Hematopoietic multipotent progenitor cell treated with erythropoietin and hydrocortisone succinate and interleukin-3 and kit ligand, for 4 days (in vitro differentiated cells): Measurements from ENCODE around the gene PGRMC2.
"Not testable (repeated sequence)": the region's sequence is repeated elsewhere in the genome, so short reads cannot be mapped to it uniquely, and the experiment has no call there.

ENCODE experiments used
- DNase-seq: peaks from one replicate; pipeline ENCODE4 v3.0.0-alpha.2; 2015

Gene PGRMC2

DNA sequence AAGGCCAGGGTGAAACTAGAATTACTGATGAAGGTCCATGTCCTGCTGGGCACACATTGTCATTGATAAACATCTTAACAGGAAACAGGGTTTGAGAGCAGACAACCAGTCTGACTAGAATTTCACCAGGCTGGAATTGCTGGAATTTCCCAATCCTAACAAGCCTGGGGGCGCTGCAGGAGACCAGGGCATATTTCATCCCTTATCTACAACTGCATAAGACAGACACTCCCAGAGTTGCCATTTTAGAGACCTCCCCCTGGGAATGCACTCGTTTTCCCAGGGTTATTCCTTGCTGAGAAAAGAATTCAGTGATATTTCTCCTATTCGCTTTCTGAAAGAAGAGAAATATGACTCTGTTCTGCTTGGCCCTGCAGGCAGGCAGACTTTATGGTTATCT lies 22.1 kb downstream of the PGRMC2 start:
- not testable (repeated sequence) for DNase-seq

- not testable (repeated sequence) for DNase-seq
Observed at GRCh38 chr4:128259889-128260288, 27.7 kb downstream of the PGRMC2 start.

DNA sequence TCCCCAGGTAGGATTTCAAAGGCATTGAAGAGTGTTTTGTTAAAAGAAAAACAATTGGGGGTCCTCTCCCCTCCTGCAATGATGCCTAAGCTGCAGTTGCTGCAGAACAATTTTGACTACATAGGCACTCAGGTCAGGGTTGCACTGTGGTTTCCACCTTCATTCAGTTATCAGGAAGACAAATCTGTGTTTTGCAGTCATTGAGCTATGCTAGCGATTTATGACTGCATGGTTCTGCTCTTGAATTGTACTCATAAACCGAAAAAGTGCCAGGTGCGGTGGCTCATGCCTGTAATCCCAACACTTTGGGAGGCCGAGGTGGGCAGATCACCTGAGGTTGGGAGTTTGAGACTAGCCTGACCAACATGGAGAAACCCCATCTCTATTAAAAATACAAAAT lies 29.4 kb downstream of the PGRMC2 start:
- not testable (repeated sequence) for DNase-seq

GRCh38 chr4:128256539-128256938 lies 31.1 kb downstream of the PGRMC2 start:
- no peak for DNase-seq

GRCh38 chr4:128255906-128256305 lies 31.7 kb downstream of the PGRMC2 start:
- no peak for DNase-seq

DNA sequence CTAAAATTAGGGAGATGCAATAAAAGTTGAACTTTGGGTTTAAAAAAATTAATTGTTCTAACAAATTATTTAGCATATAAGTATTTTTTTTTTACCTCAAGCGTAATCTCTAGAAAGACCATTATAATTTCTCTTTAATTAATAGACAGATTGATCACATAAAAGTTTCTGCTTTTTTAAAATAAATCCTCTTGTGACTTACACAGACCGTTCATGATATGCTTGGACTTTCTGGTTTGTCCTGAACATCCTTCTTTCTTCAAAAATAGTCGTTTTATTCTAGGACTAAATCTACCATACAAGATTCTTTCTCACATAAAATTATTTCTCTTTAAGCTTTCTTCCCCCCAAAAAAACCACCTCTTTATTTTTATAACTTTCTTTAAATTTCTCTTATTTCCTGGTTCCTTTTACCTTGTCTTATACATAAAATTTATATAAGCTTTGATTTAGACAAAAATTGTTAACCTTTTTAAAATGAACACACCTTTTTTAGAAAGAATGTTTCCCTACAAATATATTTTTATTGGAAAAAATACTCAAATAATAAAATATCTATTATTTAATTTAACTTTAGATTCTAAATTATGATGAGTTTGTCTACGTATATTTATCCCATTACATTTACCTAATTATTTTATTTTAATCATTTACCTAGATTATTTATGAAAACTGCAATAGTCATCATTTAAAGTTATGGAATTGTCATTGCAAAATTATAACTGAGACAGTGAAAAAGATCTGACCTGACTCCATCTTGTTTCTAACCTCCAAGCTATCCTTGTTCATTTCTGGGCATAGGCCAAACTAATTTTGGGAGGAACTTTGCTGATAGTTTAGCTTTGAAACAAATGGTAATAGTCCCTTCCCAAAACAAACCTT lies 37.6 kb downstream of the PGRMC2 start:
- DNase-seq = peak; percentile 21

DNA sequence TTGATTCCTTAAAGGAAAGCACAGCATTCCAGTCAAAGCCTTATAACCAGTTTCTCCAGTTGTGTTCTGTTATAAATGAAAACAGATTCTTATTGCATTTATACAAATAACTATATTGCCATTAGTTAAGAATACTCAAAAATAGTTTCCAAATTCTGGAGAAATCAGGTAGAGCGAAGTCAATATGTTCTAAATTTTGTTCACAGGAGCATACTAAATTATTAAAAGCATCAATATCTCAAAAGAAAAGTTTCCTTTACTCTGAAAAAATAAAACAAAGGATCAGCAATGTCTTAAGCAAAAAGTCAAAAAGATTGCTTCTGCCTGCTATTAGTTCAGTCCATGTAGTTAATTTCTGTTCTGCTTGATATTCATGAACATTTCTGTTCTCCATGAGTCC lies 39.7 kb downstream of the PGRMC2 start:
- DNase-seq = no peak

DNA sequence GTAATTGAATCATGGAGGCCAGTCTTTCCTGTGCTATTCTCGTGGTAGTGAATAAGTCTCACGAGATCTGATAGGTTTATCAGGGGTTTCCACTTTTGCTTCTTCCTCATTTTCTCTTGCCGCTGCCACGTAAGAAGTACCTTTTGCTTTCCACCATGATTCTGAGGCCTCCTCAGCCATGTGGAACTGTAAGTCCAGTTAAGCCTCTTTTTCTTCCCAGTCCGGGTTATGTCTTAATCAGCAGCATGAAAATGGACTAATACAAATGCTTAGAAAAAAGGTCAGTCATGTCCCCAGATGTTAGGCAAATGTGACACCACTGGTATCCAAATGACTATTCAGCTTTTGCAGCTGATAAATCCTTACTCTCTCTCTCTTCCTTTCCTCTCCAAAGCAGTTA lies 42.2 kb downstream of the PGRMC2 start:
- not testable (repeated sequence) for DNase-seq

- no peak for DNase-seq
Observed at GRCh38 chr4:128244379-128244778, 43.2 kb downstream of the PGRMC2 start.

GRCh38 chr4:128242601-128243000 lies 45.0 kb downstream of the PGRMC2 start:
- no peak for DNase-seq

- no peak for DNase-seq
Observed at GRCh38 chr4:128241981-128242380, 45.6 kb downstream of the PGRMC2 start.

DNA sequence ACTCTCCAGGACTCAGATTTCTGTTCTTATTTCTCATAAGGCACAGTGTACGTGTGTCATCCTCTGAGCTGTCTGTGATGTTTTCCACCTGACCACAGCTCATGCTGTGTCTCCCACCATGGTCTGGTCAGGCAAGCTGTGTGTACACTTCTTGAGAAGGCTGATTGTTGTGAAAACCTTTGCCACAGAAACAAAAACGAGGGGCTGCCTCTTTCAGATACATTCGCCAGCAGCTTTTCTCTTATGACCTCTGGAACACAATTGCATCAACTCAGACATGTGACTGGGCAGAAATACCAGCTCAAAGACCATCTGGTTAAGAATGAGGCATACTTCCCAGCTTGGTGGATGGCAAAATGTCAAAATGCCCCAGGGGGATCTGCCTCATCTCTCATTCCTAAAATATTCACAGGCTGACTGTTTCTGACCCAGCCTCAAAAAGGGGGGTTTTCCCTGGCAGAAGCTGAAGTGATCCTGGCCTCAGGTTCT lies 46.1 kb downstream of the PGRMC2 start:
- DNase-seq = no peak

- no peak for DNase-seq
Observed at GRCh38 chr4:128241019-128241418, 46.6 kb downstream of the PGRMC2 start.

GRCh38 chr4:128234836-128235235 lies 52.8 kb downstream of the PGRMC2 start:
- DNase-seq = no peak

- no peak for DNase-seq
Observed at GRCh38 chr4:128232719-128233118, 54.9 kb downstream of the PGRMC2 start.

DNA sequence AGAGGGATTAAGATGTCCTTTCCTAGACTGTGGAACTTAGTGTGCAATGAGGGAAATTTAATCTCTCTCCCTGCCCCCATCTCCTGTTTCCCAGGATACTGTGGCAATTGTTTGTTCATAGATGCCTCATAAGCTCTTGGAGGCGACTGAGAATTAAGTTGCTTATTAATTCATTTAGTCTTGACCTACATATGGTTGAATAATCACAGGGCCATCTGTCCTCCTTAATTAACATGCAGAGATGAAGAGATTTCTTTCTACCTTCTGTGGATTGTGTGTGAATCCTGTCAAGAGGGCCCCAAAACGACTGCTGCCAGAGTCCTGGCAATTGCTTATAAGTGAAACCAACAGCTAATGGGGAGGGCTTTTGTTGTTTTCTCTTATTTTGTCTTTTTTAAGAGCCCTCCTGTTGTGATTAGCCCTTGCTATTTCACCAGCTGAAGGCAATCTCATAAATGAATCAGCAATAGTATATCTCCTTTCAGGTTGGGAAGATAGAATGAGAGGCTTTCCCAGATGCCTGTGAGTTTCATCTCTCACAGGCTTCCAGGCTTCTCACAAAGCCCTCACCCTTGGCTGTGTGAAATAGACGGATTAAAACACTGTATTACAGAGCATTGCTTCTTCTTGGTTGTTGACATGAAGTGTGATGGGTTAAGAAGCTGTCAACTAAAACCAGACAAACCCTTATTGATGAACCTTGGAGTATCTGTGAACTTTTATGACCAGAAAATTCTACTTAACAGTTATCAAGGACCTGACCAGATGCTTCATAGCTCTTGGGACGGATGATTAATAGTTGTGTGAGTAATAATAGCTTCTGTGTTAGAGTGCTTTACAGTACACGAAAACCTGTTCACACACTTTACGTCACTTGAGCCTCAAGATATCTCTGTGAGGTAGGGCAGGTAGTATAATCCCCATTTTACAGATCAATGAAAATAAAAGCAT lies 58.5 kb downstream of the PGRMC2 start:
- DNase-seq = no peak

- no peak for DNase-seq
Observed at GRCh38 chr4:128227991-128228571, 59.5 kb downstream of the PGRMC2 start.

DNA sequence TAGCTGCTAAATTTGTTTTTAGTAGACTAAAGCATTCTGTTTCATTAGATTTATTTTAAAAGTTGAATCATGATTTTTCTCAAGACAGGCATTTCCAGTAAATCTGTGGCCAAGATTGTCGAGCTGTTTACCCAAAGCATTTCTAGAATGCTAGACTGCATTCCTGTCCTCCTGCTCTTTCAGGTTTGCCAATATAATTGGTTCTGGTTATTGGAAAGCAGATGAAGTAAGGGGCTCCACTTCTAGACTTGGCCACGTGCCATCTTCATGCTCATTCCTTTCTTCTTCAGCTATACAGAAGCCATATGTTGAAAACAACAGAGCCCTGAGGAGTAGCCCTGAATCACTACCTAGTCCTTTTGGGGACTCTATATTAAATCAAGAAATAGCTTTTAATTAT lies 62.5 kb downstream of the PGRMC2 start:
- no peak for DNase-seq

DNA sequence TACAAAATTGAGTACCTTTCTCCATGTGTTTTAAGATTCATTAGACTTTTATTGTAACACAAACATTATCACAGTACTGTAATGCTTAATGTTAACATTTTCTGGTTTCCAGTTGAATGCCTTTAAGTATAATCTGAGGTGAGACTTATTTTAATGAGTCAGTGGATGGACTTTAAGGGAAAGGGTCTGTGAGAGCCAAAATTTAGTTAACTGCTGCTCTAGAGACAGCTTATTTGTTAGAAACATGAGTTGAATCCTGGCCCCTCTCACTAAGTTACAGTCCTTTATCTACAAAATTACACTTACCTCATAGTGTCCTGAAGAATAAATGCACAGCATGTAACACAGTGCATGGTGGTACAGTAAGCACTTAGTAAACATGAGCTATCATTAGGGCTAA lies 66.0 kb downstream of the PGRMC2 start:
- no peak for DNase-seq

DNA sequence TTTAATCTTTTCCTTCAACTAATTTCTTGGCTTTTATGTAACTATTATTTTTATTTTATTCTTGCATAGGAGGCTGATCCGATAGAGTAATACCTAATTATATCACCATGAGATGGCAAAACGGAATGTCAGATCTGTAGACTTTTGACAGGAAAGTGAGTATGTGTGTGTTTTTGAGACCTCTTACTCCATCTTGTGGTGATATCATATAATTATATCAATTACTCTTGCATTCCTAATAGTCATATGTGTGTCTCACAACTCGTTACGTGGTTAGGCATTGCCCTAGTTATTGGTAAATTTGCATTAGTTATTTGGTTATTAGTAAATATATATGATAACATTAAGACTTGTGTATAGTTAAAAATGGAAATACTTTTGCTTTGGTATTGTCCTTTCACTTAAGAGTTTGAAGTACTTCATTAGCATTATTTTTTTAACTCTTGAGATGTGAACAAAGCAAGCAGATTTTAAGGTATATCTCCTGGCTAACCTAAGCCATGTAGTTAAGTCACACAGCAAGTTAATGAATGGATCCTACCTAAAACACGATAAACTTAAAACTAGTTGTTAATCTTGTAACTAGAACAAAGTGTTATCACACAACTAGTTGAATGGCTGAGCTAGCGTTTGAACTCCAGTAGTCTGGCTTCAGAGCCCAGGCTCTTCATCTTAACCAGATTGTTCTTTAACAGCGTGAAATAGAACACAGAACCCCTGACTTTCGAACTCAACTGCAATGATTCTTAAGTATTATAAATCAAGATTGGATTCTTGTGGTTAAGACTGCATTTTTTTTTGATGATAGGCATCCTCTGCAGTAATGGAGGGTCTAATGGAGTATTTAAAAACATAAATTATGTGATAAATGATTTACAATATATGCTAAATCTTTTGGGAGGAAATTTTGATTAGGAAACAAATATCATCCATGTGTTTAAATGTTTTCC lies 67.1 kb downstream of the PGRMC2 start:
- peak; percentile 78 for DNase-seq
